HG02763 (cell line): ENCODE data around the gene DCAF4.
"Not testable (repeated sequence)": the region's sequence is repeated elsewhere in the genome, so short reads cannot be mapped to it uniquely, and the experiment has no call there.

Experiments used
- ATAC-seq: cut with Tn5 transposase; IDR thresholded peaks from one replicate; pipeline ENCODE4 v1.9.1; 2021; ENCODE audit warnings: mild to moderate bottlenecking, moderate library complexity; ENCODE audit not compliant: unreplicated experiment

The DCAF4 gene

GRCh38 chr14:72929316-72930080, 3.2 kb downstream of the DCAF4 start:
- ATAC-seq, result no peak

DNA sequence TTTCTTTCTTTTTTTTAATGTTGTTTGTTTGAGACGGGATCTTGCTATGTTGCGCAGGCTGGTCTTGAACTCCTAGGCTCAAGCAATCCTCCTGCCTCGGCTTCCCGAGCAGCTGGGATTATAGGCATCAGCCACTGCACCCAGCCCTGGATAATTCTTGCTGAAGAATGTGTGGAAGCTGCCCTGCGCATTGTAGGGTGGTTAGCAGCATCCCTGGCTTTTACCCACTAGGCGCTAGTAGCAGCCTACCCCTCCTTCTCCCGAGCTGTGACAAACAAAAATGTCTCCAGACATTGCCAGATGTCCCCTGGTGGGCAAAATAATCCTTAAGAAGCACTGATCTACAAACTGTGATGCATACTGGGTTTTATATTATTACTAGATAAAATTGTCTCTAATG, 6.6 kb downstream of the DCAF4 start:
- ATAC-seq, result no peak

DNA sequence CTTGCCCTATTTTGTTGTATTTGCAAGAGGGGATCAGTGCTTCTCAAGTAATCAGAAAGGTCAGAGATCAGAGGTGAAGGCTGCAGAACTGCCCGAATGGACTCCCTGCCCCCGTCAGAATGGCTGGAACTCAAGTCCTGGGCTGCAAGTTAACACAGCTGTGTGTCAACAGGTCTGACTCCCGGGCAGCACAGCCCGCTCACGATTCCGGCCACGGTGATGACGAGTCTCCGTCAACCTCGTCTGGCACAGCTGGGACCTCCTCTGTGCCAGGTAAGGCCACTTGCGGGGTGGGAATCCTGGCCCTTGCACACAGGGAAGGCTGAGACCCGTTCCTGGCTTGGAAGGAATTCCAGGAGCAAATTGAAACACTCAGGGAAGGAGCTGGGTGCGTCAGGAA, 13.4 kb downstream of the DCAF4 start:
- no peak for ATAC-seq

DNA sequence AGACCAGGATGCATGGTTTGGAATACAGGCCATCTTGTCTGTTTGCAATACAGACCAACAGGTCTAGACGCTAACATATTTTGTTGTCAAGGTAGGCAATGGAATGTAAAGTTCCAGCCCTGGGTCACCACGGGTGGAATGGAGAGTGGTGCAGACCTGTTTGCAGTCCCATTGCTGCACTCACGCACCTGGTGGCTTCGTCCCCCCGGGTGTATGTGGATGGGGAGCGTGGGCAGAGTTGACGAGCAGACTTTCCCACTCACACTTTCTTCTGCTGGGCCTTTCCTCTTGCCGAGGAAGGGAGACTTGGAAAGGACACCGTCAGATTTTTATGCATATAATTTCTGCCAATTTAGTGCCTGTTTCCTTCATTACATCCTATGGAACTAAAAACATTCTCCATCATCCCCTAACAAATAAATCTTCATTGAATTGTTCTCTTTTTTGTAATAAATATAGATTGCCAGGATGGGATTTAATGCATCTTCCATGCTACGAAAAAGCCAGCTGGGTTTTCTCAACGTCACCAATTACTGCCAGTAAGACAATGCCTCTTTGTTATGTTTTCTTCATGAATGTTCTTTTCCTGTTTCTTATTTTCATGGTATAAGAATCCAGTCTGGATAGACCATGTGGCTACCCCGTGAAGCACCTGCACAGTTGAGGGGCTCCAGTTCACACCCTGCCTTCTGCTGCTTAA, 15.2 kb downstream of the DCAF4 start:
- no peak for ATAC-seq

- ATAC-seq, result no peak
Measured at GRCh38 chr14:72942934-72943333, 16.7 kb downstream of the DCAF4 start.

GRCh38 chr14:72943876-72944430, 17.7 kb downstream of the DCAF4 start:
- ATAC-seq, result no peak

DNA sequence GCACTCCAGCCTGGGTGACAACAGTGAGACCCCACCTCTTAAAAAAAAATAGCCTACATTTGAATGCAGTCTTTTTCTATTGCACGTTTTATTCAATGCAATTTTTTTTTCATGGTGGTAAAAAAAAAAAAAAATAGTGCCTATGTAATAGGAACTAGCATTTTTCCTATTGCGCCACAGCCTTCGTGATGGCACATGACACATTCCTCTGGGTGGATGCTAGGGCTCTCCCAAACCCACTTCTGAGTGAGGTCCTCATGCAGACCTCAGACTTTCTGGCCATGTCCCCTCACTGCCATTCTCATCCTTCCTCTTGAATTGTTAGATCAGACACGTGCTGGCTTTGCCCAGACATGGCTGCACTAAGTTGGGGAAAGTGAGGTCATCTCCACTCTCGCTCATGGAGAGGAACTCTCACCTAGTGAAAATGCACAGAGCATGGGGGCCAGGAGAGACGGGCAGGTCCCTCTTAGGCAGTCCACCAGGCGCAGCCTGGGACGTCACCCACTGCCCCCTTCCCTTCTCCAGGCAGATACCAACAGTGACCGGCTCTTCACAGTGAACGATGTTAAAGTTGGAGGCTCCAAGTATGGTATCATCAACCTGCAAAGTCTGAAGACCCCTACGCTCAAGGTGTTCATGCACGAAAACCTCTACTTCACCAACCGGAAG, 19.2 kb downstream of the DCAF4 start:
- ATAC-seq, result no peak

DNA sequence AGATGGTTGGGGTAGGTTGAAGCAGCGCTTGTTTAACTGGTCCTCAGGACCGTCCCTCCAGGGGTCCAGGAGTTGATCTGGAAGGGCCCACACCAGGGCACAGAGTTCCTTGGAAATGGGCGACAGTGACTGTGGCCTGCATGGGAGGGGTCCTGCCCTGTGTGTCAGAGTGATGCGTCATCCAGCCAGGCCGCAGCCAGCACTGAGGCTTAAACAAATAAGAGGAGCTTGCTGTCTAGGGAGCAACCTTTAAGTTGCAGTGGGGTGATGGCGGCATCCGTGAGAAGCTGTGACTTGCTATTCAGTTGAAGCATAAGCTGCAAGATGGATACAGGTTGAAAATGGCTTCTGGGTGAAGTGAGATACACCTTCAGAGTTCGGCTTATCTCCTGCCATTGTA, 20.2 kb downstream of the DCAF4 start:
- ATAC-seq, result no peak

GRCh38 chr14:72947366-72948160, 21.3 kb downstream of the DCAF4 start:
- ATAC-seq, result no peak

DNA sequence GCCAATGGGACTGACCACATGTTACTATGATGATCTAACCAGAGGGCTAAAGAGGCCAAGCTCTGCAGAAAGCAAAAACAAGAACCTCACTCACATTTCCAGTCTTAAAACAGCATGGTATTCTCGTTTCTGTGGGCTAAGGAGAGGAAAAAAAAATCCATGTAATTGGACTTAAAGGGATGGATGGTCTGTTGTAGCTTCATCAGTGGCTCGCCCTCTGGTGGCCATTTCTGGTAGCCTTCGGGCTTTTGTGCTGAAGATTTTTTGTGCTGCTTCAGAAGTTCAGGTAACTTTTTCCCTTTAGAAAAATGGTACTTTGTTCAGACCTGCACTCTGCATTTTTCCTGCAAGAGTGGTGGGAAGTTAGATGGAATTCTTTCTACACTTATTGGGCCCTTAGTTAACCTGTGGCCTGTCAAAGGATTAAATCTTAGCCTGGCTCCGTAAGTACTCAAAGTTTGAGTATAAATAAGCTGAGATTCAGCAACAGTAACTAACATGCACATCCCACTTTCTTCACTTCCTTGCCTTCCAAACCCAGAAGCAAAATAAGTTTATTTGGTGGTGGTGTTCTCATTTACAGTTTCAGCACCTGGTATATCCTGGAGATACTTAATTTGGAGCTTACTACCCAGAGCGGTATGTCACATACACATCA, 22.3 kb downstream of the DCAF4 start:
- no peak for ATAC-seq

- no peak for ATAC-seq
Measured at GRCh38 chr14:72952171-72952570, 25.9 kb downstream of the DCAF4 start.

DNA sequence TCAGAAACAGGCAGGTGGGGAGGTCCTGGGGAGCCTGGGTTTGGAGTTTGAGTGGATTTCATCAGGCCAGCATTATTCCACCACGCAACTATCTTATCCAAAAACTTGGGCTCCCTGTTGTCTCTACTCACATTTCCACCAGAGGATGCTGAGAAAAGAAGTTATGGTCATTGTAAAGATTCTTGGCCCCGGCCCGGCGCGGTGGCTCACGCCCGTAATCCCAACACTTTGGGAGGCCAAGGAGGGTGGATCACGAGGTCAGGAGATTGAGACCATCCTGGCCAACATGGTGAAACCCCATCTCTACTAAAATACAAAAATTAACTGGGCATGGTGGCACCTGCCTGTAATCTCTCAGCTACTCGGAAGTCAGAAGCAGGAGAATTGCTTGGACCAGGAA, 30.5 kb downstream of the DCAF4 start:
- ATAC-seq, result not testable (repeated sequence)

DNA sequence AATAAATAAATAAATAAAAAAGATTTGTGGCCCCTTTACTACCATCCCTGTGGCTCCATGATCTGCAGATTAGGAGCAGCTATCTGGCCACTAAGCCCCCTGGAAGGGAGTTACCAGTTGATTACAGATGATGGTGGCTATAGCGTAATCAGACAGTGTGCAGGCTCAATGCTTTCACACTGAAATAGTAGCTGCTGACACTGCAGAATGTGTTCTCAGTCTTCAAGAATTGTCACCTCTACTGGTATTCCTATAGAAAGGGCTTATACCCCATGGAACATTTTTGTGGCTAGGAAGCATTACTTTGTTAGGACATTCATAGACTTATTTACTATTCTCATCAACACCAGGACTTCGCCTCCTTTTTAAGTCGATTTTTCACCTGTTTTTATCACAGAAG, 30.9 kb downstream of the DCAF4 start:
- no peak for ATAC-seq

- no peak for ATAC-seq
Measured at GRCh38 chr14:72958548-72958947, 32.3 kb downstream of the DCAF4 start.

DNA sequence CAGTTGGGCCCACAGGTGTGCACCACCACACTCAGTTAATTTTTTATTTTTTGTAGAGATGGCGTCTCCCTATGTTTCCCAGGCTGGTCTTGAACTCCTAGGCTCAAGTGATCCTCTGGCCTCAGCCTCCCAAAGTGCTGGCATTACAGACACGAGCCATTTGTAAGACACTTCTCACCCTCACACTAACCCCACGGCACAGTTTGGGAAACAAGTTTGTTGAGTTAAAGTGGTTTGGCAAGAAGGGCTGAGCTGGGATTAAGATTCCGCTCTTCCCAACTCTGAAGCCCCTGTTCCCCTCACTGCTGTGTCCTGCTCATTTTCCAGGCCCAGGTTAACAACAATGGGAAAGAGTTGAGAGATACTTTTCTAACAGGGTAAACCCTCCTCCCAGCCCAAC, 34.8 kb downstream of the DCAF4 start:
- not testable (repeated sequence) for ATAC-seq

- no peak for ATAC-seq
Measured at GRCh38 chr14:72961579-72962335, 35.5 kb downstream of the DCAF4 start.

DNA sequence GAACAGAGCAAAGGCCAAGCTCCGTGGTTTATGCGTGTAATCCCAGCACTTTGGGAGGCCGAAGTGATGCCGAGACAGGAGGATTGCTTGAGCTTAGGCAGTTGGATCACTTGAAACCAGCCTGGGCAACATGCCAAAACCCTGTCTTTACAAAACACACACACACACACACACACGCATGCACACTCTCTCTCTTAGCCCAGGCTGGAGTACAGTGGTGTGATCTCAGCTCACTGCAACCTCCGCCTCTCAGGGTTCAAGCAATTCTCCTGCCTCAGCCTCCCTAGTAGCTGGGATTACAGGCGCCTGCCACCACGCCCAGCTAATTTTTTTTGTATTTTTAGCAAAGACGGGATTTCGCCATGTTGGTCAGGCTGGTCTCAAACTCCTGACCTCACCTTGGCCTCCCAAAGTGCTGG, 36.1 kb downstream of the DCAF4 start:
- ATAC-seq, result not testable (repeated sequence)

DNA sequence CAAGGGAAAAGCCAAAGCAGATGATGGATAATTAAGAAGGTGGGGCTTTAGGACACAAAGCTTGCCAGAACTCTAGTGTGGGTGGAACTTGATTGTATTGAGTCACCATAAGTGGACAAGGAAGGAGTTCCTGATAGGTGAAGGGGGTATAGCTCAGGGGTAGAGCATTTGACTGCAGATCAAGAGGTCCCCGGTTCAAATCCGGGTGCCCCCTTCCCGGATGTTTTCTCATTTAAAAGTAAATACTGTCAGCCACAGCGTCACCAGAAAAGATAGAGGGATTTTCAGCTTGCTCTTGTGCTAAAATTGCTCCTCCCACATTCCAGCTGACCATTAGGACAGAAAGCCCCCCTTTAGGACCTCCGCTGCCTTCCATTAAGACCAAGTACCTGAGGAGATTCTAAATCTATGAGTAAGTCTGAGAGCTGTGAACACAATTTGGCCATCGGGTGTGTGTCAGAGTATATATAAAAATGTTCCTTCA, 36.6 kb downstream of the DCAF4 start:
- ATAC-seq, result no peak

DNA sequence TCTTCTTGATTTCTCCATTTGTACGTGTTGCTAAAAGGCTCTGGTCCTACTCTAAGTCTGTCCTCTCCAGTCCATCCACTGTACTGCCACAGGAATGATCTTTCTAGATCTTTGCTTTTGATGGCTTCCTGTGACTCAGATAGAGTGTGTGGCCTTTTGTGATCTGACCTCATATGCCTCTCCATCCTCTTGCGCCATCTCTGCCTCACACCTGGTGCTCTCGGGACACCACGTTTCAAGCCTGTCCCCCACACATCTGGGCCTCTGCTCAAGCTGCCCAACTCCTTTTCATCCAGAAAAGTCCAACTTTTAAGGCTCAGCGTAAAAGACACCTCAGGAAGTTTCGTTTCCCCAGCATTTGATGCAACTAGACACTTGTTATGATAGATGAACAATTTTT, 39.0 kb downstream of the DCAF4 start:
- no peak for ATAC-seq
